MM.1S (cell line): Measurements from ENCODE around the gene POLR3GL.

Source experiments
- EZH2 ChIP-seq: fragments of 300-600 bp; sonication (generic); optimal IDR thresholded peaks from 2 replicates; pipeline ENCODE3; 2017; ENCODE audit warnings: low read depth, mild to moderate bottlenecking, antibody characterized with exemption, low read length, mixed read lengths
- EZH2phosphoT487 ChIP-seq: fragments of 300-600 bp; sonication (generic); IDR thresholded peaks from 2 replicates; pipeline ENCODE4 v1.6.1; 2018; ENCODE audit warnings: antibody characterized with exemption, low read length

- TF ChIP-seq EZH2phosphoT487 = no peak
- TF ChIP-seq EZH2 = no peak
These were observed 25.9 kb downstream of the POLR3GL start for GRCh38 chr1:145990249-145990855.
